Caco-2 (cell line): ENCODE measurements around the gene FRY. TPM values are rescaled to one million over a fixed set of nuclear protein-coding genes. Genes with fewer than 3 reads are reported as not detected.

Source experiments
- BruUV-seq: library from RNA; stranded (reverse); fragments of 400-500 nt; replicated peaks from 2 replicates; lab custom pipeline; 2021; lab: Mats Ljungman, UMichigan
- CTCF ChIA-PET: fragments of 300-600 bp; sonication (Branson Sonifier 250); formaldehyde crosslinking; loops from one replicate; lab custom pipeline; 2022; ENCODE audit warnings: antibody characterized with exemption; lab: Charles Lee
- POLR2A ChIA-PET: fragments of 300-600 bp; sonication (Branson Sonifier 250); formaldehyde crosslinking; loops from one replicate; lab custom pipeline; 2022; ENCODE audit warnings: antibody characterized with exemption; lab: Charles Lee
- DNase-seq, 2 experiments: peaks; one replicate each; pipeline versions ENCODE4 v3.0.0 to v3.0.0-alpha.2; 2020 to 2022
- H3K27me3 ChIP-seq: replicated peaks from 2 replicates; pipeline ENCODE4 v1.6.0; 2011; ENCODE audit warnings: low read length; ENCODE audit not compliant: control insufficient read depth, insufficient read depth
- H3K36me3 ChIP-seq: 2 replicates; pipeline ENCODE4 v1.5.1; 2011; ENCODE audit warnings: low read length; ENCODE audit not compliant: control insufficient read depth, insufficient read depth
- H3K4me1 ChIP-seq: fragments of 250-450 bp; sonication (Bioruptor Pico); 2 replicates; pipeline ENCODE4 v1.5.1; 2020; ENCODE audit warnings: mild to moderate bottlenecking
- H3K4me3 ChIP-seq: 2 replicates; pipeline ENCODE4 v1.5.1; 2011; ENCODE audit warnings: low read depth, mild to moderate bottlenecking, control low read depth, low read length
- H3K9me3 ChIP-seq: fragments of 250-450 bp; sonication (Bioruptor Pico); 2 replicates; pipeline ENCODE4 v1.5.1; 2020; ENCODE audit warnings: mild to moderate bottlenecking, moderate library complexity
- H3K27ac Mint-ChIP-seq: one replicate; pipeline ENCODE4 v1.8.0; 2022; ENCODE audit warnings: mixed read lengths; ENCODE audit not compliant: unreplicated experiment
- H3K27me3 Mint-ChIP-seq: one replicate; pipeline ENCODE4 v1.8.0; 2022; ENCODE audit warnings: mixed read lengths; ENCODE audit not compliant: insufficient read depth, unreplicated experiment
- H3K36me3 Mint-ChIP-seq: one replicate; pipeline ENCODE4 v1.8.0; 2022; ENCODE audit warnings: mild to moderate bottlenecking, mixed read lengths; ENCODE audit not compliant: insufficient read depth, unreplicated experiment
- H3K4me1 Mint-ChIP-seq: one replicate; pipeline ENCODE4 v1.8.0; 2022; ENCODE audit warnings: low read depth, mixed read lengths; ENCODE audit not compliant: unreplicated experiment
- H3K4me3 Mint-ChIP-seq: one replicate; pipeline ENCODE4 v1.8.0; 2022; ENCODE audit warnings: mild to moderate bottlenecking, moderate library complexity, mixed read lengths; ENCODE audit not compliant: unreplicated experiment
- H3K9me3 Mint-ChIP-seq: one replicate; pipeline ENCODE4 v1.8.0; 2022; ENCODE audit warnings: mixed read lengths; ENCODE audit not compliant: unreplicated experiment
- CTCF ChIP-seq, 2 experiments: fragments of 200-600 bp in 1 of 2; IDR thresholded peaks; 1 replicate in 1 of 2; 2 replicates in 1 of 2; pipeline versions ENCODE4 v1.5.1 to v1.8.0; 2011 to 2022; ENCODE audit warnings: antibody characterized with exemption in 1 of 2, control low read depth in 1 of 2, inconsistent platforms in 1 of 2, low read depth in 1 of 2, low read length in 1 of 2, mild to moderate bottlenecking in 1 of 2, moderate library complexity in 1 of 2; ENCODE audit not compliant: insufficient read depth in 1 of 2, severe bottlenecking in 1 of 2, unreplicated experiment in 1 of 2
- intact Hi-C: fragments of 100-400 bp; cut with micrococcal nuclease; formaldehyde crosslinking; loops from one replicate; pipeline ENCODE4 v1.10.0; 2022; ENCODE audit not compliant: unreplicated experiment
- total RNA-seq: library from RNA; stranded (reverse); gene quantifications from 2 replicates; pipeline ENCODE4 v1.2.3, GENCODE V29; 2022

Gene FRY
- total RNA-seq, 1 experiment from 2014 or later = 118 TPM

- H3K9me3 Mint-ChIP-seq = no peaks in the 10 kb centered on the region
- peaks cover 9% of the 10 kb centered on the region for H3K36me3 Mint-ChIP-seq
- BruUV-seq = no TSS peak
- peak overlapping the region; percentile 35 for H3K27ac Mint-ChIP-seq
- Histone ChIP-seq H3K9me3 (no peaks in the 10 kb centered on the region), H3K27me3 (no peaks in the 10 kb centered on the region), H3K4me3 (no peak overlapping the region), H3K36me3 (no peaks in the 10 kb centered on the region), H3K4me1 (peaks cover 34% of the 10 kb centered on the region)
- no peaks in the 10 kb centered on the region for H3K27me3 Mint-ChIP-seq
- ChIA-PET POLR2A (interaction anchor here (0.7 kb wide), 1 partner anchor 1029 kb away, joined by 6 read pairs; no protein-coding TSS in a partner anchor), CTCF (interaction anchor here (1.0 to 1.8 kb wide), 3 partner anchors 21 to 51 kb away, joined by 3 to 11 read pairs (median 10); no protein-coding TSS in a partner anchor)
- H3K4me1 Mint-ChIP-seq = peaks cover 35% of the 10 kb centered on the region
- H3K4me3 Mint-ChIP-seq = no peak overlapping the region
- intact Hi-C loops = loop anchor here (2.0 kb wide), 1 partner anchor 27 kb away; no protein-coding TSS in a partner anchor
- peak in 1 of 2 experiments; percentile 51 for DNase-seq
- no peak for TF ChIP-seq CTCF (IDR thresholded peaks at IDR 0.05; ENCODE audit: insufficient read depth in 1 of 2, low read depth in 1 of 2, low read length in 1 of 2, severe bottlenecking in 1 of 2, unreplicated experiment in 1 of 2)
Observed at GRCh38 chr13:32195713-32196112, 164.1 kb downstream of the FRY start.

DNA sequence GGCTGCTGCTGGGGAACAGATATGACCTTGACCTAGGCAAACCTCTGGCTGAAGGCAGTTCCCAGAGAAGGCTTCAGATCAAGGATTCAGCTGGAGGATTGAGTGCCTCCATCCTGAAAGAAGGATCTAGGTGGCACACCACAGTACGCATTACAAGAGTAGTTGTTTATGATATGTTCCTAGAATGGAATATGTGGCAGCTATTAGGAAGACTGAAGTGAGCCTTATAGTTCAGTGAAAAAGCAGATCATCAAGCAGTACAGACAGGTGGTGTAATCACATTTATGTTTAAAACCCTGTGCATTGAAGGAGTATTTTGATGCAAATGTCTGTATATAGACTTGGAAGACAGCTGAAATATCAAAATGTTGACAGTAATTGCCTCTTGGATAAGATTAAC lies 167.6 kb downstream of the FRY start:
- no peak for DNase-seq
- H3K36me3 ChIP-seq = no peaks in the 10 kb centered on the region
- H3K27me3 ChIP-seq = no peaks in the 10 kb centered on the region
- Mint-ChIP-seq H3K9me3 (no peaks in the 10 kb centered on the region), H3K27me3 (no peaks in the 10 kb centered on the region), H3K36me3 (peaks cover 12% of the 10 kb centered on the region), H3K4me3 (no peak overlapping the region), H3K27ac (no peak overlapping the region), H3K4me1 (peaks cover 49% of the 10 kb centered on the region)
- no TSS peak for BruUV-seq
- ChIA-PET POLR2A (no interaction called here), CTCF (no interaction called here)
- H3K9me3 ChIP-seq = no peaks in the 10 kb centered on the region
- intact Hi-C loops = no loop called here
- H3K4me3 ChIP-seq = no peak overlapping the region
- no peak for TF ChIP-seq CTCF (IDR thresholded peaks at IDR 0.05; ENCODE audit: insufficient read depth in 1 of 2, low read depth in 1 of 2, low read length in 1 of 2, severe bottlenecking in 1 of 2, unreplicated experiment in 1 of 2)
- H3K4me1 ChIP-seq = peaks cover 34% of the 10 kb centered on the region

DNA sequence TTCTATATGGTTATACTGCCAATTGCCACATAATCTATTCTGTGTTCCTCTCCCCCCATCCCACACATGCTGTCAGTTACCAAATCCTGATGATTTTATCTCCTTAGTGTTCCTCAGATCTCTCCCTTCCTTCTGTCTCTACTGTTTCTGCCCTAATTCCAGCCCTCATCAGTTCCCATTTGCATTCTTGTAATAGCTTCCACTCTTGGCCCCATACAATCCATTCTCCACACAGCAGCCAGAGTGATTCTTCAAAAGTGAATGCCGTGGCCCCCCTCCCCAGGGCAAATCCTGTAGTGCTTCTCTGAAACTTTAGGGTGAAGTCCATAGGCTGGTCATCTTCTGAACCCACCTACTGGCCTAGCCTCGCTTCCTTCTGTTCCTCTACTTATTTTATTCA lies 169.2 kb downstream of the FRY start:
- no peaks in the 10 kb centered on the region for H3K36me3 ChIP-seq
- ChIA-PET POLR2A (no interaction called here), CTCF (no interaction called here)
- no TSS peak for BruUV-seq
- Mint-ChIP-seq H3K27me3 (no peaks in the 10 kb centered on the region), H3K27ac (no peak overlapping the region), H3K9me3 (no peaks in the 10 kb centered on the region), H3K36me3 (peaks cover 7% of the 10 kb centered on the region), H3K4me3 (no peak overlapping the region), H3K4me1 (peaks cover 45% of the 10 kb centered on the region)
- H3K4me1 ChIP-seq = peaks cover 30% of the 10 kb centered on the region
- TF ChIP-seq CTCF (IDR thresholded peaks at IDR 0.05; ENCODE audit: insufficient read depth in 1 of 2, low read depth in 1 of 2, low read length in 1 of 2, severe bottlenecking in 1 of 2, unreplicated experiment in 1 of 2) = no peak
- no peaks in the 10 kb centered on the region for H3K9me3 ChIP-seq
- H3K4me3 ChIP-seq = no peak overlapping the region
- no peak for DNase-seq
- intact Hi-C loops = no loop called here
- H3K27me3 ChIP-seq = no peaks in the 10 kb centered on the region
